ENCODE data around the gene AQP7.
"Not testable (repeated sequence)": the region's sequence is repeated elsewhere in the genome, so short reads cannot be mapped to it uniquely, and the experiment has no call there.

AQP7 gene

GRCh38 chr9:33429256-33429985 is 27.1 kb upstream of the AQP7 start:
- ATAC-seq = no peak; the same call in 2 of the 3 replicates
- no peak for TF ChIP-seq ESRRG (CRISPR knock-in tag; IDR thresholded peaks at IDR 0.05)

- ATAC-seq = no peak
- TF ChIP-seq POU6F1 (CRISPR knock-in tag; IDR thresholded peaks at IDR 0.05; ENCODE audit: borderline replicate concordance, low read depth) (no peak), PPARA (CRISPR knock-in tag; IDR thresholded peaks at IDR 0.05; ENCODE audit: borderline replicate concordance) (no peak), GLIS3 (CRISPR knock-in tag; IDR thresholded peaks at IDR 0.05) (no peak), CSDC2 (CRISPR knock-in tag; IDR thresholded peaks at IDR 0.05) (no peak), ZFP3 (CRISPR knock-in tag; IDR thresholded peaks at IDR 0.05) (no peak), ZNF70 (CRISPR knock-in tag; IDR thresholded peaks at IDR 0.05) (no peak), ARNTL (CRISPR knock-in tag; IDR thresholded peaks at IDR 0.05; ENCODE audit: borderline replicate concordance, low read depth) (no peak), ZNF8 (CRISPR knock-in tag; IDR thresholded peaks at IDR 0.05) (no peak)
These were observed 24.5 kb upstream of the AQP7 start for GRCh38 chr9:33426843-33427293.

- TF ChIP-seq ZNF8 (CRISPR knock-in tag; IDR thresholded peaks at IDR 0.05) (no peak), ZNF565 (CRISPR knock-in tag; conservative IDR thresholded peaks at IDR 0.05; ENCODE audit: low read depth) (no peak), CREB5 (CRISPR knock-in tag; IDR thresholded peaks at IDR 0.05; ENCODE audit: low read depth) (no peak), ZFP30 (CRISPR knock-in tag; IDR thresholded peaks at IDR 0.05) (no peak), PPARA (CRISPR knock-in tag; IDR thresholded peaks at IDR 0.05; ENCODE audit: borderline replicate concordance) (no peak), ZC3H10 (CRISPR knock-in tag; IDR thresholded peaks at IDR 0.05) (no peak), CSRNP3 (CRISPR knock-in tag; IDR thresholded peaks at IDR 0.05) (no peak)
These were observed 22.8 kb upstream of the AQP7 start for GRCh38 chr9:33425128-33425533.

GRCh38 chr9:33424492-33424891 is 22.1 kb upstream of the AQP7 start:
- ATAC-seq = not testable (repeated sequence)

More at GRCh38 chr9:33425128-33425533, 22.8 kb upstream of the AQP7 start:
- ATAC-seq = no peak

GRCh38 chr9:33424043-33424442 is 21.7 kb upstream of the AQP7 start:
- ATAC-seq = not testable (repeated sequence)

GRCh38 chr9:33419708-33420303 is 17.4 kb upstream of the AQP7 start:
- TF ChIP-seq BACH2 (CRISPR knock-in tag; IDR thresholded peaks at IDR 0.05; ENCODE audit: borderline replicate concordance) = no peak
- no peak for TF ChIP-seq ZNF70 (CRISPR knock-in tag; IDR thresholded peaks at IDR 0.05)
- TF ChIP-seq PATZ1 (CRISPR knock-in tag; IDR thresholded peaks at IDR 0.05; ENCODE audit: borderline replicate concordance) = no peak
- TF ChIP-seq CREB5 (CRISPR knock-in tag; IDR thresholded peaks at IDR 0.05; ENCODE audit: low read depth) = no peak
- no peak for TF ChIP-seq ZC3H10 (CRISPR knock-in tag; IDR thresholded peaks at IDR 0.05)
- no peak for TF ChIP-seq RARB (CRISPR knock-in tag; IDR thresholded peaks at IDR 0.05)
- TF ChIP-seq CSDC2 (CRISPR knock-in tag; IDR thresholded peaks at IDR 0.05) = no peak
- no peak for TF ChIP-seq POU6F1 (CRISPR knock-in tag; IDR thresholded peaks at IDR 0.05; ENCODE audit: borderline replicate concordance, low read depth)
- no peak for TF ChIP-seq TOX (CRISPR knock-in tag; IDR thresholded peaks at IDR 0.05; ENCODE audit: borderline replicate concordance)
- no peak for TF ChIP-seq ZNF565 (CRISPR knock-in tag; conservative IDR thresholded peaks at IDR 0.05; ENCODE audit: low read depth)
- no peak for TF ChIP-seq ISL1 (CRISPR knock-in tag; IDR thresholded peaks at IDR 0.05)
- no peak for TF ChIP-seq ESRRG (CRISPR knock-in tag; IDR thresholded peaks at IDR 0.05)
- ATAC-seq = no peak
